HEK293T (cell line): ENCODE results near the gene GIPC2.

Experiments used
- ARNT ChIP-seq: fragments of 450-650 bp; IDR thresholded peaks from 2 replicates; pipeline ENCODE4 v1.6.1; 2017; ENCODE audit warnings: mild to moderate bottlenecking
- BHLHE40 ChIP-seq: fragments of 450-650 bp; IDR thresholded peaks from 2 replicates; pipeline ENCODE4 v1.6.1; 2016; ENCODE audit warnings: mild to moderate bottlenecking, moderate library complexity, borderline replicate concordance
- CTBP1 ChIP-seq: fragments of 450-650 bp; IDR thresholded peaks from 2 replicates; pipeline ENCODE4 v1.6.1; 2016; ENCODE audit warnings: borderline replicate concordance
- ELF4 ChIP-seq: fragments of 450-650 bp; IDR thresholded peaks from 2 replicates; pipeline ENCODE4 v1.6.1; 2017; ENCODE audit warnings: antibody characterized with exemption
- FOXA1 ChIP-seq: fragments of 450-650 bp; IDR thresholded peaks from 2 replicates; pipeline ENCODE4 v1.6.1; 2016; ENCODE audit warnings: mild to moderate bottlenecking
- FOXM1 ChIP-seq: fragments of 450-650 bp; IDR thresholded peaks from 2 replicates; pipeline ENCODE4 v1.6.1; 2017; ENCODE audit warnings: mild to moderate bottlenecking, borderline replicate concordance
- HDGF ChIP-seq: fragments of 450-650 bp; IDR thresholded peaks from 2 replicates; pipeline ENCODE4 v1.6.1; 2017; ENCODE audit warnings: antibody characterized with exemption, borderline replicate concordance
- L3MBTL2 ChIP-seq: fragments of 450-650 bp; conservative IDR thresholded peaks from 2 replicates; pipeline ENCODE4 v1.6.1; 2016; ENCODE audit warnings: mild to moderate bottlenecking
- NFRKB ChIP-seq: fragments of 450-650 bp; IDR thresholded peaks from 2 replicates; pipeline ENCODE4 v1.6.1; 2016; ENCODE audit warnings: mild to moderate bottlenecking, moderate library complexity
- SP1 ChIP-seq: fragments of 450-650 bp; IDR thresholded peaks from 2 replicates; pipeline ENCODE4 v1.6.1; 2017
- SUZ12 ChIP-seq: fragments of 450-650 bp; IDR thresholded peaks from 2 replicates; pipeline ENCODE4 v1.6.1; 2016; ENCODE audit warnings: mild to moderate bottlenecking
- TARDBP ChIP-seq: fragments of 450-650 bp; IDR thresholded peaks from 2 replicates; pipeline ENCODE4 v1.6.1; 2016
- ZNF384 ChIP-seq: fragments of 450-650 bp; IDR thresholded peaks from 2 replicates; pipeline ENCODE4 v1.6.1; 2016
- TF ChIP-seq, protein P1 (sequence below): fragments of 450-650 bp; IDR thresholded peaks from 2 replicates; pipeline ENCODE4 v1.6.1; 2016

DNA sequence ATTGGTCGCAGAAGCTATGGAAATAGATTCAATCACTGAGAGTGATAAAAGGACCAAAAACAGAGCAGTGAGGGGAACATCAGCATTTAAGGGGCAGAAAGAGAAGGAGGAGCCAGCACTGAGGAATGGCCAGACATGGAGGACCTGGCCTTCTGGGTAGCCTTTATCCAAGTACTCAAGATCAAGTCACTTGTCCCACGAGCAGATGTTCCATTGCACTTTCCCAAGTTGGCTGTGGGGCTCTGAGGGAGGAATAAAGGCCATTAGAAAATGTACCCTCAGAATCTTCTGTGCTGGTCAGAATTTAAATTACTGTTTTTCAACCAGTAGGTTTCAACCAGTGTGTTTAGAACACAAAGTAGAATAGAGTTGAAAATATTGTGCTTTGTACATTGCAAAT, 55.3 kb downstream of the GIPC2 start:
- TF ChIP-seq BHLHE40 (no peak), CTBP1 (no peak), TARDBP (no peak), L3MBTL2 (no peak), FOXA1 (no peak), ZNF384 (no peak), FOXM1 (no peak), NFRKB (no peak), SUZ12 (no peak), HDGF (no peak), ELF4 (no peak), SP1 (no peak), ARNT (no peak)
- TF ChIP-seq, protein P1, sequence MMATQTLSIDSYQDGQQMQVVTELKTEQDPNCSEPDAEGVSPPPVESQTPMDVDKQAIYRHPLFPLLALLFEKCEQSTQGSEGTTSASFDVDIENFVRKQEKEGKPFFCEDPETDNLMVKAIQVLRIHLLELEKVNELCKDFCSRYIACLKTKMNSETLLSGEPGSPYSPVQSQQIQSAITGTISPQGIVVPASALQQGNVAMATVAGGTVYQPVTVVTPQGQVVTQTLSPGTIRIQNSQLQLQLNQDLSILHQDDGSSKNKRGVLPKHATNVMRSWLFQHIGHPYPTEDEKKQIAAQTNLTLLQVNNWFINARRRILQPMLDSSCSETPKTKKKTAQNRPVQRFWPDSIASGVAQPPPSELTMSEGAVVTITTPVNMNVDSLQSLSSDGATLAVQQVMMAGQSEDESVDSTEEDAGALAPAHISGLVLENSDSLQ: no peak
